ENCODE measurements around the gene ZCCHC7.
A peak's percentile ranks its signal among the peaks of the same experiment; 100 is the strongest.

GRCh38 chr9:37342895-37343294 is 222.5 kb downstream of the ZCCHC7 start:
- TF ChIP-seq CTCF (IDR thresholded peaks at IDR 0.05; ENCODE audit: insufficient read depth, low read length) (no peak), GABPA (IDR thresholded peaks at IDR 0.05; ENCODE audit: low read depth) (no peak), POLR2AphosphoS5 (IDR thresholded peaks at IDR 0.05; ENCODE audit: low read depth) (no peak), REST (IDR thresholded peaks at IDR 0.05; ENCODE audit: insufficient replicate concordance, low read depth) (no peak), SPI1 (IDR thresholded peaks at IDR 0.05; ENCODE audit: borderline replicate concordance, low read depth) (0 out of 2 replicates have a peak, but pooled peaks have one; percentile 6)

All from HL-60 (cell line).